ENCODE measurements around the gene OR2AE1. TPM values are rescaled to one million over a fixed set of nuclear protein-coding genes. Genes with fewer than 3 reads are reported as not detected.

Gene OR2AE1
- 0.18 and 0.43 TPM in 2 replicates for total RNA-seq

GRCh38 chr7:99876933-99877332 is at the start of gene OR2AE1:
OR2AE1 (minus strand) TSS chr7:99877033; CDS start chr7:99877033, 0 bp downstream.

GRCh38 chr7:99918959-99919813 is 42.4 kb upstream of the OR2AE1 start, which contains the start of gene TRIM4:
TRIM4 (minus strand) TSS chr7:99919530; CDS start chr7:99919401, 129 bp downstream.

Other genes starting within 250 kb of the OR2AE1 start
- gene CYP3A5, start 197.0 kb downstream of the OR2AE1 start, total RNA-seq = 0.28 and 0.37 TPM in 2 replicates
- gene CYP3A7, start 141.8 kb downstream of the OR2AE1 start, total RNA-seq = 0.14 and 0.46 TPM in 2 replicates
- gene CYP3A4, start 92.8 kb downstream of the OR2AE1 start, total RNA-seq = not detected in 2 replicates
- not detected in 2 replicates for gene CYP3A43, start 49.0 kb downstream of the OR2AE1 start, total RNA-seq
- 24.5 and 34.3 TPM in 2 replicates for gene TRIM4, start 42.5 kb upstream of the OR2AE1 start, total RNA-seq
- gene GJC3, start 52.6 kb upstream of the OR2AE1 start, total RNA-seq = under 0.01 and 0.09 TPM in 2 replicates
- 0.09 TPM in 1 of 2 replicates, not detected in the other for gene AZGP1, start 99.0 kb upstream of the OR2AE1 start, total RNA-seq
- gene ZKSCAN1, start 138.6 kb upstream of the OR2AE1 start, total RNA-seq = 32.1 and 42.8 TPM in 2 replicates
- gene ZSCAN21, start 172.7 kb upstream of the OR2AE1 start, total RNA-seq = 6.5 and 12.2 TPM in 2 replicates
- 24.7 and 28.8 TPM in 2 replicates for gene ZNF3, start 204.7 kb upstream of the OR2AE1 start, total RNA-seq
- gene COPS6, start 211.9 kb upstream of the OR2AE1 start, total RNA-seq = 133 and 170 TPM in 2 replicates
- gene MCM7, start 224.4 kb upstream of the OR2AE1 start, total RNA-seq = 18.2 and 18.8 TPM in 2 replicates
- 22.0 and 29.0 TPM in 2 replicates for gene AP4M1, start 224.6 kb upstream of the OR2AE1 start, total RNA-seq
- gene TAF6, start 242.3 kb upstream of the OR2AE1 start, total RNA-seq = 21.8 and 27.4 TPM in 2 replicates
- gene CNPY4, start 242.6 kb upstream of the OR2AE1 start, total RNA-seq = 35.8 and 61.8 TPM in 2 replicates
- 2.4 and 2.5 TPM in 2 replicates for gene MBLAC1, start 249.9 kb upstream of the OR2AE1 start, total RNA-seq